Measurements from ENCODE around the gene NDUFA11. TPM values are rescaled to one million over a fixed set of nuclear protein-coding genes. Genes with fewer than 3 reads are reported as not detected.
"Not testable (repeated sequence)": the region's sequence is repeated elsewhere in the genome, so short reads cannot be mapped to it uniquely, and the experiment has no call there.

The NDUFA11 gene
- total and polyA plus RNA-seq, 7 donors, result 240 to 503 (median 367) TPM

DNA sequence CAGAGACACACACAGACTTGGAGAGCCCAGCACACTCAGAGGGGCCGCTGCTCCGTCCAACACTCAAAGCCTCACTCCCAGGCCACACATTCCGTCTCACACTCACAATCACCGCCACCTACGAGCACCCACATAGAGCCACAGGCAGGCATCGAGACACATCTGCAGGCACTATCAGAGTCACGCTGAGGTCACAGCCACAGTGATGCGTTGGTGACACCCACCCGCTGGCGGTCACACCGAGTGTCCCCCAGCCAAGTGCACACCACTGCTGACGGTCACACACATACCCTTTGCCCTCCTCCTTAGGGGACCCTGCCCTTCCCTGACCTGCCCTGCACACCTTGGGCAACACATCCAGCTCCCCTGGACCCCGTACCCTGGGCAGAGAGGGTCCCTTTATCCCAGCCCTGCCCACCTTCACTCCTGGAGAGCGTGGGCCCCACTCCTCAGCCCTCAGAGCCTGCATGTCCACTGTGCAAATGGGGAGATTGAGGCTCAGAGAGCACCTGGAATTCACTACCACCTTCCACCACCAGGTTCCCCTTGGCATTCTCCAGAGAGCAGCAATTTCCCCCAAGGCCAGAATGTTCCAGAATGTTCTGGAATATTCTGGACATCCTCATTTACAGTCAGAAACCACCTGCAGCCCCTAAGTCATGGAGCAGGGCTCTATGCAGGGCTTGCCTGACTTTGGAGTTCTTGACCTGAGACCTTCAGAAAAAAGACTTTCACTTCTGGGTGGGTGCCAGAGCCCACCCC is 38.7 kb downstream of the NDUFA11 start:
- peaks cover 0 to 7% (median 7%) of the 10 kb centered on the region in 3 donors for H3K27me3 ChIP-seq (ENCODE audit: insufficient read depth in 3 of 3, low read length in 2 of 3)
- H3K36me3 ChIP-seq (ENCODE audit: insufficient read depth in 1 of 2, low read depth in 1 of 2), result no peaks in the 10 kb centered on the region
- H3K4me3 ChIP-seq, result no peak overlapping the region
- 71 to 75% (median 73%) methylated on average over 12 to 14 of the region's 14 CpGs for WGBS, 3 donors
- intact Hi-C loops (cut with DNase I), result no loop called here
- no peaks in the 10 kb centered on the region for H3K4me1 ChIP-seq
- no peak overlapping the region for H3K27ac ChIP-seq
- H3K9me3 ChIP-seq, result no peaks in the 10 kb centered on the region
- DNase-seq, result no peak
- TF ChIP-seq CTCF (IDR thresholded peaks at IDR 0.05), result no peak
- ATAC-seq, result no peak

GRCh38 chr19:5864013-5864720 is 39.4 kb downstream of the NDUFA11 start:
- intact Hi-C loops (cut with DNase I), result no loop called here
- no peak for ATAC-seq
- peaks cover 0 to 7% (median 7%) of the 10 kb centered on the region in 3 donors for H3K27me3 ChIP-seq (ENCODE audit: insufficient read depth in 3 of 3, low read length in 2 of 3)
- no peak for TF ChIP-seq CTCF (IDR thresholded peaks at IDR 0.05)
- H3K9me3 ChIP-seq, result no peaks in the 10 kb centered on the region
- WGBS, 3 donors, result 70 to 76% (median 71%) methylated on average over 9 of the region's 9 CpGs
- no peaks in the 10 kb centered on the region for H3K4me1 ChIP-seq
- H3K36me3 ChIP-seq (ENCODE audit: insufficient read depth in 1 of 2, low read depth in 1 of 2), result no peaks in the 10 kb centered on the region
- no peak overlapping the region for H3K4me3 ChIP-seq
- no peak for DNase-seq
- H3K27ac ChIP-seq, result no peak overlapping the region

DNA sequence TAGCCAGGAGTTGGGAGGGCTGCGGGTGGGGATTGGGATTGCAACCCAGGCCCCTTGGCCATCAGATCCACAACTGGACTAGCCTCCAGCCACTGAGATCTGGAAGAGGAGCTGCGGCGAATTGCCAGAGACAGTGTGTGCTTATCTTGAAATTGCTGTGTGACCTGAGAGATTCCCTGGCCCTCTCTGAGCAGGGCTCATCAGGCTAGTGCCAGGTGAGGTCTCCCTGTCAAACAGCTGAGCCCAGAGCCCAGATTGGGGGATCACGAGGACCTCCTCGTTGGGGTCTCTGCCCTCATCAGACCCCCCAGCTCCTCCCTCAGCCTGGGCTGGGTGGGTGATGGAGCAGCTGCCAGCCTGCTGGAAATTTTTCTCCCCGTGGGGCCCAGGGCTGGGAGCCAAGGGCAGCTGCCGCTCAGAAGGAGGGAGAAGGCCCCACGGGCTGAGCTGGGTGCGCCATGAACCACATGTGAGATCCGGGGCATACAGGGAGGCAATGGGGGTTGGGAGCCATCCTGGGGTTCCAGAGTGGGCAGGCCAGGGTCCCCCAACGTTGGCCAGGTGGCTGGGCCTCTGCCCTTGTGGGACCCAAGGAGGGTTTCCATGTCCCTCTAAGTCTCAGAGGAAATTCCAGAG is 40.4 kb downstream of the NDUFA11 start:
- Histone ChIP-seq H3K4me1 (no peaks in the 10 kb centered on the region), H3K4me3 (no peak overlapping the region), H3K27ac (no peak overlapping the region), H3K36me3 (ENCODE audit: insufficient read depth in 1 of 2, low read depth in 1 of 2) (no peaks in the 10 kb centered on the region), H3K27me3 (ENCODE audit: insufficient read depth in 3 of 3, low read length in 2 of 3) (peaks cover 0 to 7% (median 4%) of the 10 kb centered on the region in 3 donors), H3K9me3 (no peaks in the 10 kb centered on the region)
- WGBS, 3 donors, result 43 to 52% (median 50%) methylated on average over 9 to 11 of the region's 11 CpGs
- no peak for TF ChIP-seq CTCF (IDR thresholded peaks at IDR 0.05)
- DNase-seq, result no peak
- no peak for ATAC-seq
- intact Hi-C loops (cut with DNase I), result no loop called here

DNA sequence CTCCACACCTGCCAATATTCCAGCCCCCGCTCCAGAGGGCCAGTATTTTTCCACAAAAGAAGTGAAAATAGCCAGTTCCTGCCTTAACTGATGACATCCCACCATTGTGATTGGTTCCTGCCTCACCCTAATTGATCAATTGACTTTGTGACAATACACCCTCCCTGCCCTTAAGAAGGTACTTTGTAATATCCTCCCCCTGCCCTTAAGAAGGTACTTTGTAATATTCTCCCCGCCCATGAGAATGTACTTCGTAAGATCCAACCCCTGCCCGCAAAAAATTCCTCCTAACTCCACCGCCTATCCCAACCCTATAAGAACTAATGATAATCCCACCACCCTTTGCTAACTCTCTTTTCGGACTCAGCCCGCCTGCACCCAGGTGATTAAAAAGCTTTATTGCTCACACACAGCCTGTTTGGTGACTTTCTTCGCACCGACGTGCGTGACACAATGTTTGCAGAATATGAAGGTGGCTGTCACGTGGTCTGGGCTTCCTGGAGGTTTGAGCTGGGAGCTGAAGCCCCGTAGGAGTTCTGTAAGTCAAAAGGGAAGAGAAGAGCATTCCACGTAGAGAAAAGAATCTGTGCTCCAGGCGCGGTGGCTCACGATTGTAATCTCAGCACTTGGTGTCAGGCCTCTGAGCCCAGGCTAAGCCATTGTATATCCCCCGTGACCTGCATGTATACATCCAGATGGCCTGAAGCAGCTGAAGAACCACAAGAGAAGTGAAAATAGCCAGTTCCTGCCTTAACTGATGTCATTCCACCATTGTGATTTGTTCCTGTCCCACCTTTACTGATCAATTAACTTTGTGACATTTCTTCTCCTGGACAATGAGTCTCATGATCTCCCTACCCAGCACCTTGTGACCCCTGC is 46.1 kb downstream of the NDUFA11 start:
- WGBS, 3 donors, result 69 to 77% (median 70%) methylated on average over 18 of the region's 18 CpGs
- DNase-seq (no peak), ATAC-seq (no peak)
- no peak overlapping the region for H3K4me3 ChIP-seq
- intact Hi-C loops (cut with DNase I), result no loop called here
- no peaks in the 10 kb centered on the region for H3K36me3 ChIP-seq (ENCODE audit: insufficient read depth in 1 of 2, low read depth in 1 of 2)
- no peaks in the 10 kb centered on the region for H3K4me1 ChIP-seq
- H3K27me3 ChIP-seq (ENCODE audit: insufficient read depth in 3 of 3, low read length in 2 of 3), result peaks cover 0 to 9% (median 5%) of the 10 kb centered on the region in 3 donors
- H3K9me3 ChIP-seq, result no peaks in the 10 kb centered on the region
- TF ChIP-seq CTCF (IDR thresholded peaks at IDR 0.05), result no peak
- H3K27ac ChIP-seq, result no peak overlapping the region

- intact Hi-C loops (cut with DNase I); H3K4me3 ChIP-seq; ATAC-seq; H3K36me3 ChIP-seq (ENCODE audit: insufficient read depth in 1 of 2, low read depth in 1 of 2); H3K27ac ChIP-seq; DNase-seq; H3K9me3 ChIP-seq; H3K4me1 ChIP-seq: not testable (repeated sequence)
- WGBS, 3 donors, result 52 to 68% (median 60%) methylated on average over 9 of the region's 9 CpGs
- peaks cover 0 to 12% (median 9%) of the 10 kb centered on the region in 3 donors for H3K27me3 ChIP-seq (ENCODE audit: insufficient read depth in 3 of 3, low read length in 2 of 3)
These were observed 48.4 kb downstream of the NDUFA11 start for GRCh38 chr19:5855151-5855550.

- ATAC-seq; H3K27ac ChIP-seq; intact Hi-C loops (cut with DNase I); H3K27me3 ChIP-seq (ENCODE audit: insufficient read depth in 3 of 3, low read length in 2 of 3); DNase-seq; H3K36me3 ChIP-seq (ENCODE audit: insufficient read depth in 1 of 2, low read depth in 1 of 2); H3K9me3 ChIP-seq; H3K4me3 ChIP-seq; H3K4me1 ChIP-seq: not testable (repeated sequence)
- 41 to 56% (median 48%) methylated on average over 10 of the region's 10 CpGs for WGBS, 3 donors
These were observed 49.5 kb downstream of the NDUFA11 start for GRCh38 chr19:5854121-5854520.

Measured in psoas muscle (tissue), 8 donors.